Smooth muscle cell (in vitro differentiated cells): ENCODE measurements around the gene CUL9. TPM values are rescaled to one million over a fixed set of nuclear protein-coding genes. Genes with fewer than 3 reads are reported as not detected.
A peak's percentile ranks its signal among the peaks of the same experiment; 100 is the strongest.

ENCODE experiments used
- DNase-seq: peaks from one replicate; lab custom pipeline; 2025; ENCODE audit not compliant: unreplicated experiment; lab: John Stamatoyannopoulos, UW
- H2AFZ ChIP-seq: fragments of 200-600 bp; sonication (generic); 2 replicates; pipeline ENCODE4 v1.6.0; 2016; ENCODE audit warnings: antibody characterized with exemption, low read depth, mild to moderate bottlenecking
- H3F3A ChIP-seq: fragments of 200-600 bp; sonication (generic); 2 replicates; pipeline ENCODE4 v1.6.0; 2017; ENCODE audit warnings: antibody characterized with exemption, low read depth
- H3K27ac ChIP-seq: fragments of 200-600 bp; sonication (generic); 2 replicates; pipeline ENCODE4 v1.5.1; 2016; ENCODE audit warnings: low read depth, mild to moderate bottlenecking
- H3K27me3 ChIP-seq: fragments of 200-600 bp; sonication (generic); 2 replicates; pipeline ENCODE4 v1.6.1; 2016; ENCODE audit warnings: low read depth, mild to moderate bottlenecking
- H3K36me3 ChIP-seq: fragments of 200-600 bp; sonication (generic); 2 replicates; pipeline ENCODE4 v1.5.1; 2016; ENCODE audit warnings: low read depth
- H3K4me1 ChIP-seq: fragments of 200-600 bp; sonication (generic); 2 replicates; pipeline ENCODE4 v1.5.1; 2016; ENCODE audit warnings: low read depth
- H3K4me2 ChIP-seq: fragments of 200-600 bp; sonication (generic); 2 replicates; pipeline ENCODE4 v1.6.0; 2016; ENCODE audit warnings: mild to moderate bottlenecking
- H3K4me3 ChIP-seq: fragments of 200-600 bp; sonication (generic); 2 replicates; pipeline ENCODE4 v1.5.1; 2016; ENCODE audit warnings: mild to moderate bottlenecking
- H3K79me2 ChIP-seq: fragments of 200-600 bp; sonication (generic); 2 replicates; pipeline ENCODE4 v1.6.0; 2016; ENCODE audit warnings: low read depth, mild to moderate bottlenecking
- H3K9ac ChIP-seq: fragments of 200-600 bp; sonication (generic); 2 replicates; pipeline ENCODE4 v1.6.0; 2016; ENCODE audit warnings: low read depth
- H3K9me3 ChIP-seq: fragments of 200-600 bp; sonication (generic); replicated peaks from 2 replicates; pipeline ENCODE4 v1.5.1; 2016; ENCODE audit warnings: low read depth
- H4K20me1 ChIP-seq: fragments of 200-600 bp; sonication (generic); 2 replicates; pipeline ENCODE4 v1.6.0; 2016; ENCODE audit warnings: low read depth
- CTCF ChIP-seq: fragments of 200-600 bp; sonication (generic); IDR thresholded peaks from 2 replicates; pipeline ENCODE4 v1.5.1; 2017; ENCODE audit warnings: borderline replicate concordance, mild to moderate bottlenecking, antibody characterized with exemption; ENCODE audit not compliant: insufficient read depth, poor library complexity, severe bottlenecking
- WGBS: methylation state at CpG from one replicate; pipeline ENCODE4 v1.1.7; 2016; ENCODE audit warnings: low lambda C conversion rate; 5-methylcytosine and 5-hydroxymethylcytosine counted together
- polyA plus RNA-seq: library from polyadenylated mRNA; unstranded; fragments of >200 nt; fragmentation: Nextera tagmentation; extraction: Ambion mirVana; gene quantifications from 2 replicates; pipeline ENCODE4 v1.2.1, GENCODE V29; 2016
- total RNA-seq: library from RNA; depleted of rRNA; stranded (reverse); fragments of >200 nt; gene quantifications from 2 replicates; pipeline ENCODE4 v1.2.3, GENCODE V29; 2014

CUL9 gene
- total and polyA plus RNA-seq, 2 experiments from 2014 or later = 13.9 to 18.8 TPM

- H3K27ac ChIP-seq = no peak overlapping the region
- H3K4me1 ChIP-seq = peaks cover 10% of the 10 kb centered on the region
- H3K79me2 ChIP-seq = no peaks in the 10 kb centered on the region
- no peak for DNase-seq
- no peak for TF ChIP-seq CTCF
- H2AFZ ChIP-seq = no peak overlapping the region
- H3K9ac ChIP-seq = no peak overlapping the region
- no peaks in the 10 kb centered on the region for H4K20me1 ChIP-seq
- H3K4me3 ChIP-seq = no peak overlapping the region
- H3K27me3 ChIP-seq = peaks cover 76% of the 10 kb centered on the region
- peak overlapping the region; percentile 90 for H3K4me2 ChIP-seq
- H3K36me3 ChIP-seq = no peaks in the 10 kb centered on the region
- 42% methylated on average over 3 of the region's 3 CpGs for WGBS
- H3K9me3 ChIP-seq = no peaks in the 10 kb centered on the region
- no peaks in the 10 kb centered on the region for H3F3A ChIP-seq
These were observed 66.1 kb downstream of the CUL9 start for GRCh38 chr6:43248101-43248500.

GRCh38 chr6:43248791-43249190 lies 66.8 kb downstream of the CUL9 start:
- Histone ChIP-seq H3K4me1 (peaks cover 10% of the 10 kb centered on the region), H3K36me3 (no peaks in the 10 kb centered on the region), H4K20me1 (no peaks in the 10 kb centered on the region), H3K4me2 (no peak overlapping the region), H3K79me2 (no peaks in the 10 kb centered on the region), H3K9me3 (no peaks in the 10 kb centered on the region), H3K27me3 (peaks cover 69% of the 10 kb centered on the region), H3F3A (no peaks in the 10 kb centered on the region), H3K27ac (no peak overlapping the region), H3K4me3 (no peak overlapping the region), H3K9ac (no peak overlapping the region), H2AFZ (no peak overlapping the region)
- no peak for TF ChIP-seq CTCF
- no peak for DNase-seq

GRCh38 chr6:43250992-43251373 lies 69.0 kb downstream of the CUL9 start:
- Histone ChIP-seq H3K9me3 (no peaks in the 10 kb centered on the region), H4K20me1 (no peaks in the 10 kb centered on the region), H3F3A (no peaks in the 10 kb centered on the region), H3K36me3 (no peaks in the 10 kb centered on the region), H3K4me1 (peaks cover 10% of the 10 kb centered on the region), H3K27me3 (peaks cover 47% of the 10 kb centered on the region), H3K79me2 (no peaks in the 10 kb centered on the region), H3K27ac (no peak overlapping the region), H3K4me3 (no peak overlapping the region), H3K4me2 (no peak overlapping the region), H2AFZ (no peak overlapping the region), H3K9ac (no peak overlapping the region)
- DNase-seq = no peak
- TF ChIP-seq CTCF = no peak
- whole genome bisulfite sequencing = 60% methylated on average over 8 of the region's 8 CpGs

GRCh38 chr6:43253401-43253800 lies 71.4 kb downstream of the CUL9 start:
- H3K79me2 ChIP-seq = no peaks in the 10 kb centered on the region
- no peak for DNase-seq
- no peak overlapping the region for H3K27ac ChIP-seq
- no peaks in the 10 kb centered on the region for H3K4me1 ChIP-seq
- H3K9ac ChIP-seq = no peak overlapping the region
- no peaks in the 10 kb centered on the region for H4K20me1 ChIP-seq
- no peak overlapping the region for H3K4me3 ChIP-seq
- no peaks in the 10 kb centered on the region for H3F3A ChIP-seq
- 93% methylated on average over 6 of the region's 11 CpGs for WGBS
- H3K36me3 ChIP-seq = no peaks in the 10 kb centered on the region
- H2AFZ ChIP-seq = no peak overlapping the region
- peaks cover 23% of the 10 kb centered on the region for H3K27me3 ChIP-seq
- H3K9me3 ChIP-seq = no peaks in the 10 kb centered on the region
- H3K4me2 ChIP-seq = no peak overlapping the region
- TF ChIP-seq CTCF = no peak
